ENCODE measurements around the gene ATP6V1A.

Gene ATP6V1A

GRCh38 chr3:113746548-113747282 lies at the start of gene ATP6V1A:
TSS of gene ATP6V1A (plus strand) at chr3:113747035. CDS start at chr3:113778754, 31,719 bp downstream.
- DNase-seq, result peak; percentile 87

GRCh38 chr3:113697500-113698090 lies 49.2 kb upstream of the ATP6V1A start:
- no peak for DNase-seq

- DNase-seq, result no peak
These were observed 48.6 kb upstream of the ATP6V1A start for GRCh38 chr3:113698213-113698742.

DNA sequence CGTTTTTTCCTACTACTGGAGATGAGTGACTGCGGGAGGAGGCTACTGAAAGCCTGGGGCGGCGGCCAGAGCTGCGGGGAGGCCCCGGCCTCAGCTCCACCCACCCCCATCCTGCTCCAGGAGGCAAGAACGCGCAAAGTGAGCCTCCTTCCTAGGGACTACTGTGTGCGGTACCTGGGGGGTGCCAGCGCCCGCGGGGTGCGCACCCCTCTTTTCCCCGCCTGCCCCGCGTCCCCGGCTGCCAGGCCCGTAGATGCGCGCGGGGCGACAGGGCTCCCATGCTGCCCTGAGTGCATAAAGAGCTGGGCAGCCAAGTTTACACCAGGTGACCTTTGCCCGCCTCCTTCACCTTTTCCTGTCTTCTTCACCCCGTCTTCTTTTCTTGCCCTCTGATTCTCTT lies 47.9 kb upstream of the ATP6V1A start:
- DNase-seq, result no peak

DNA sequence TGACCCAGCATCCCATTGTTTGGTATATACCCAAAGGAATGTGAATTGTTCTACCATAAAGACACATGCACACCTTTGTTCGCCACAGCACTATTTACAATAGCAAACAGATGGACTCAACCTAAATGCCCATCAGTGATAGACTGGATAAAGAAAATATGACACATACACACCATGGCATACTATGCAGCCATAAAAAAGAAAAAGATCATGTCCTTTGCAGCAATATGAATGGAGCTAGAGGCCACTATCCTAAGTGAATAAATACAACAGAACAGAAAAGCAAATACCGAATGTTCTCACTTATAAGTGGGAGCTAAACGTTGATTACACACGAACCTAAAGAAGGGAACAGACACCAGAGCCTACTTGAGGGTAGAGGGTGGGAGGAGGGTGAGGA lies 39.0 kb upstream of the ATP6V1A start:
- DNase-seq, result no peak

- no peak for DNase-seq
These were observed 34.7 kb upstream of the ATP6V1A start for GRCh38 chr3:113712129-113712528.

DNA sequence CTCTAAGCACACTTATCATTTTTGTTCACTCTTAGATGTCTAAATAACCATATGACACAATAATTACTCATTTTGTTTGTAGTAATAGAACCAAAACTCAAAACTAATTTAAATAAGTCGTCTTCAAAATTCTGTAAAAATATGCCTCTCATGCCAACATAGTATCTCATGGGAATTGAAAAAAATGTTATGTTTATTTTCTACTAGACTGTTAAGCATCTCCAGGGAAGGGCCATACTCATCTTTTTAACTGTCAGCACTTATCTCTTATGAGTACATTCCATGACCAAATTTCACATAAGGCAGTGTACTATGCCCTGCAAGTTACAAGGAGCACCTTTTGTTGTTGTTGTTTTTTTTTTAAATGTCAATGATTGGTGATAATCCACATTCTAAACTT lies 32.1 kb upstream of the ATP6V1A start:
- no peak for DNase-seq

- no peak for DNase-seq
These were observed 29.5 kb upstream of the ATP6V1A start for GRCh38 chr3:113717308-113717707.

GRCh38 chr3:113717818-113718217 lies 29.0 kb upstream of the ATP6V1A start:
- DNase-seq, result no peak

- no peak for DNase-seq
These were observed 27.5 kb upstream of the ATP6V1A start for GRCh38 chr3:113719294-113719693.

DNA sequence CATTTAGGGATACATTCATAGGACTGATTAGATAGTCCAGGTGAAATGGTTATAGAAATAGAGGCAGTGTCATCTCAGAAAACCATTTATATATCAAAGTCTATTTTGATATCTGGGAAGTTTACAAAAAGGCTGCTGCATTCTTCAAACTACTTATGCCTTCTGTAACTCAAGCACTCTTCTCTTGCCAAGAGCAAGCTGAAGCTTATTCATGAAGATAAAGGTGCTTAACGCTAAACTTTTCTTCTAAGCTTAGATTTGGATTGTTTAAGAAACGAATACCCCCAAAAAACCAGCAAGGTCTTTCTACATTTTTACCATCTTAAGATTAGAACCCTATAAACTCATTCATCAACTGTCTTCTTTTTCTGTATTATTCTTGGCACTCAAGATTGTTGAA lies 27.1 kb upstream of the ATP6V1A start:
- no peak for DNase-seq

GRCh38 chr3:113721636-113722035 lies 25.2 kb upstream of the ATP6V1A start:
- no peak for DNase-seq

DNA sequence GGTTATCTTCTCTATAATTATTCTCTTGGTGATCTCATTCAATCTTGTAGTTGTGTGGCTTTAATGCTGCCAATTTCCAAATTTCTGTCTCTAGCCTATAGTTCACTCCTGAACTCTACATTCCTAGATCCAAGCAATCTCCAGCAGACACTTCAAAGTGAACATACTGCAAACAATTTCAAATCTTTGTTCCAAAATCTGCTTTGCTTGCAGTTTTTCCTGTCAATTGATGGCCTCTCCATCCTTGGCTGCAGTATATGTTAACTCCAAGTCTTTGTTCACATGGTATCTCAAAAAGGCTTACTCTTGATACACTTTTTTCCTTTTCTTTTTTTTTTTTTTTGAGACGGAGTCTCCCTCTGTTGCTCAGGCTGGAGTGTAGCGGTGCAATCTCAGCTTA lies 18.2 kb upstream of the ATP6V1A start:
- no peak for DNase-seq

DNA sequence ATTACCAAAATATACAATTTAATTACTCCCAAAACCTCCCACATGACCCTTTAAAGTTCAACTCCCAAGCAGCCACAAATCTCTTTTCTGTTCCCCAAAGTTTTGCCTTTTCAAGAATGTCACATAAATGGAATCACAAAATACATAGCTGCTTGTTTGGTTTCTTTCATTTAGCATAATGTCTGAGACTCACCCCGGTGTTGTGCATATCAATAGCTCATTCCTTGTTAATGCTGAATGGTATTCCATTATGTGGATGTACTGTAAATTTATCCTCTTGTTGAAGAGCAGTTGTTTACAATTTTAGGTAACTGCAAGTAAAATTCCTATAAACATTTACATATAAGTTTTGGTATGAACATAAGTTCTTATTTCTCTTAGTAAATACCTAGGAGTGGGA lies 16.3 kb upstream of the ATP6V1A start:
- no peak for DNase-seq

GRCh38 chr3:113731694-113732093 lies 15.1 kb upstream of the ATP6V1A start:
- no peak for DNase-seq

- no peak for DNase-seq
These were observed 10.2 kb upstream of the ATP6V1A start for GRCh38 chr3:113736548-113737089.

GRCh38 chr3:113741086-113741485 lies 5.7 kb upstream of the ATP6V1A start:
- no peak for DNase-seq

DNA sequence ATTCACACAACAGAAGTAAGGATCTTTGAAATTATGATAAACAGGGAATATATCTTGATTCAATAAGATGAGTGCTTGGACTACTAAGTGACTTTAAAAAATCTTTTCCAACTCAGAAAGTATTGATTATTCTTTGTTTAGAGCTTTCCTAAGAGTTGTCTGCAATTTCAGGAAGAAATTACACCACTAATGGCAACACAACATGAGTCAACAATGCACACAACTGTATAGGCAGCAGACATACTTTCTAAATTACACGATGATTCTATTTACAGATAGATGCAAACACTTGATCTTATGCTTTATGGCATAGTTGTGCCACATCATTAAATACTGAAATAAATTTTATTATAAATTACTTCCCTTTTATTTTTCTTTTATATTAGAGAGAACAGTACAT lies 5.2 kb upstream of the ATP6V1A start:
- DNase-seq, result no peak

- no peak for DNase-seq
These were observed 3.7 kb upstream of the ATP6V1A start for GRCh38 chr3:113743006-113743630.

DNA sequence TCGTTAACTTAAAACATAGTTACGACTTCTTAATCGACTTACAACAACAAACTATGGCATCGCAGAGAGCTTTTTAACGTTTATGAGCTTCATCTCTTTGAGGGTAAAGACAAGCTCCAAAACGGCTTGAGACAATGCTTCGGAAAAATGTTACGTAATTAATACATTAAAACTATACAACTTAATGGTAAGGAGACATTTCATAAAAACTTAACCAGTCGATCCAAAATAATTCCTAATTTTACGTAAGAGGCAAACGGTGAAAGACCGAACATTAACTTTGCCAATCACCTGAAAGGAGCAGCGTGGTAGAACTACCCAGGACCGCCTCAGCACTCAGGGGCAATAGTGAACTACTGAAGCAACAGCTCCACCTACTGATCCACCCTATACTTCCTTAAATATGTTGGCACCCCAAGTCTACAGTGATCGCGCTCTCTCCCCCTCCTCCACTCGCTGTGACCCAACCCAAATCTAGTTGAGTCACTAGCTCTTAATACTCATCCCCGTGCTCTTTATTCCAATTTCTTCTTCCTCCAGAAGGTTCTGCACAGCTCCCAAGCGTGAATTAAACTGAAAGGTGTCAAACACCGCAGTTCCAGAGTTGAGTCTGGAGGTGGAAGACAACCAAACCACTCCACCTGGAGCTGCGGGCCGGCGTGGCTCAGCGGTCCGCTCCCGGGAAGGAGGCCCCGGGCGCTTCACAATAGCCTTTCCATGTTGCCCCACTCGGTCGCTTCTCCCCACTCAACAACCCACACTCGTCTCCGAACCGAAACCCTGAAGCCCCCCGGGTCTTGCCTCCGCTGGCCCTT lies 1.7 kb upstream of the ATP6V1A start:
- peak; percentile 77 for DNase-seq

DNA sequence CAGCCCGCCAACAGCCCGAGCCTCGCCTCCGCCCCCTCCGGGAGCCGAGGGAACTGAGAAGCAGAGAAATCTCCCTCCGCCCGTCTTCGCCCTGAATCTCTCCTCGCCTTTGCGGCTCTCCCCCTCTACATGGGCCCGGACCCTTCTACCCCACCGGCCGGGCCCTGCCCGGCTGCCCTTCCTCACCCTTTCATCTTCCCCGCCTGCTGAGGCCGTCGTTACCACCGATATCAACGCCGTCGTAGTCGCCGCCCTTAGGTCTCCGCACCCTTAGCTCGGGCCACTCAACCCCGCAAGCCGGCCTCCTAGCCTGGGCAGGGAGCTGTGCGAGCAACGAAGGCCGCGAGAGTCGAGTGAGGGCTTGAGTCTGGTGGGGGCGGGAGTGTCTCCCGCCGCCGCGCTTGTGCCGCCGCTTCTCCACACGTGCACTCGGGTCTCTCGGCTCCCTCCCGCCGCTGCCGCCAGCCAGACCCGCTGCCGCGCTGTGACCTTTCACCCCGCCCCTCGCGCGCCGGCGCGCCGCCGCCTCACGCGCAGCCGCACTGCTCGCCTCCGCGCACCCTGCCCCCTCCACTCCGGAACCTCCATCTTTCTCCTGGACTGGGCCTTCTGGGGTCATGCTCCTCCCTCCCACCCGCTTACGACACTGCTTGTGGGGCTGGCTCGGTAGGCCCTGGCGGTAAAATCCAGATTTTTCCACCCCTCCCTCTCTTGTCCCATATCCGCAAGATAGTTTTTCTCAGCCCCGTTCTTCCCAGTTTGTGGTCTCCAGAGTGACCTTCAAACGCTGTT lies 883 bp upstream of the ATP6V1A start, which contains the start of gene NAA50:
TSS of gene NAA50 (minus strand) at position 494 of the 792 bp plus-strand sequence. CDS start at position 194, 300 bp downstream.
- peak; percentile 96 for DNase-seq

All from stimulated activated CD8-positive, alpha-beta memory T cell treated with anti-CD3 and anti-CD28 coated beads, Interleukin-4, amount 100 ng/mL, for 48 hours (primary cell).